ENCODE results near the gene THSD7B.
A peak's percentile ranks its signal among the peaks of the same experiment; 100 is the strongest.
"Not testable (repeated sequence)": the region's sequence is repeated elsewhere in the genome, so short reads cannot be mapped to it uniquely, and the experiment has no call there.

Gene THSD7B

DNA sequence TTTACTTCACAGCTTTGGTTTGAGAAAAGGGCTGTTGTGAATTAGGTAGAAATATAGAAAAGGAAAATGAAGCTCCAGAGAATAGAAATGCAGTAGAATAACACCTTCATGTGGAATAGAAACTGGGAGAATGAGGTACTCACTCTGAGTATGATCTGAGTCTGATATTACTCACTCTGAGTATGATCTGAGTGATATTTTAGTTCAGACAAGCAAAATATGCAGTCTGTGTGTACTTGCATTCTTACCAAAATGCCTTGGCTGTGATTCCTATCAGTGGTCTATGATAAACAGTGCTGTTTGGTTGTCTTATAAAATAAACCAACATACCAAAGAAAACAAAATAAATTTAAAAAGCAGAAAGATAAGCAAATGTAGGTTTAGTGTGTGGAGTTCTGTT, 487.6 kb downstream of the THSD7B start:
- peak; percentile 0 for DNase-seq (ENCODE audit: low spot score)

DNA sequence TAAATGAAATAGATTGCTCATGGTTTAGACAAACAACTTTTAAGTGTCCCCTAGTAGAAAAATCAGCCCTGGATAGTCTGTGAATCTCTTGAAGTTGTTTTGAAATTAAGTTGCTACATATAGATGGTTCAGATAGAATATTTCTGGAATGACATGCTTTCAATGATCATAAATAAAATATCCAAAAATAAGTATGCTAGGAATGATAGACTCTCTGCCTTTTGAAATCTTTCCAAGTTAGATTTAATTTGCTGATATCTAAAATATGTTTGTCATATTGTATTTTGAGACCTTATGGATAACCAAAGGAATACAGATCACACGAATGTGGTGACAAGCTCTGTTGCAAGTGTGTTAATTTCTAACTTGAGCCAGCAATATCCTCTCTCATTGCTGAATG, 488.7 kb downstream of the THSD7B start:
- DNase-seq (ENCODE audit: low spot score), result no peak

DNA sequence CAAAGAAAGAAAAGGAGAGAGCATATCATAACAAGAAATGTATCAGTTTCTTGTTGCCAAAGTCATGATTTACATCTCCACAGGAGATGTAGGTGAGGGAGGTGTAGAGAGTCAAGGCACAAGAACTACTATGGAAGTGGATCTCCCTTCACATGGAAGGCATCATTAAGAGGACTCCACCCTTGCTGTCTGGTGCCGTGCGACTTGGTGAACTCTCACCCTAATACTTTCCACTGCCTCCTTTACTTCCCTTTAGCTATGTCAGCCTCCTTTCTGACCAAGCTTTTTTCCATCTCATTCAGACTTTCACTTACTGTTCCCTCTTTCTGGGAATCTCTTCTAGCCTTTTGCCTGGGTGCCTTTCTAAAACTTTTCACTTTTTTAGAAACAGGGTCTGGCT, 490.0 kb downstream of the THSD7B start:
- no peak for DNase-seq (ENCODE audit: low spot score)

DNA sequence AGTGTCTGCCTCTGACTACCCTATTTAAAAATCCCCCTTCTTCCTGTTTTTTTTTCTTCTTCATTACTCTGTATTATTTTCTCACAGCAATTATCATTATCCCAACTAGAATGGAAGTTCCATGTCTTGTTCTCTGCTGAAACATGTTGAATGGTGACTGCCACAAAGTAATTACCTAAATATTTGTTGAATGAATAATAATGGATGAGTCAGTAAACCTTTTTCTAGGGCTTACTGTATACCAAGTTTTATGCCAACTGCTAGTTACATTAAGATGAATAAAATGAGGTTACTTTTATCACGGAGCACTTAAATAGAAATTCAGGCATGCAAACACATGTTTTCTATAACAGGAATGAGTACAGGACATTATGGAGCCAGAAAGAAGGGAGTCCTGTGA, 490.6 kb downstream of the THSD7B start:
- no peak for DNase-seq (ENCODE audit: low spot score)

DNA sequence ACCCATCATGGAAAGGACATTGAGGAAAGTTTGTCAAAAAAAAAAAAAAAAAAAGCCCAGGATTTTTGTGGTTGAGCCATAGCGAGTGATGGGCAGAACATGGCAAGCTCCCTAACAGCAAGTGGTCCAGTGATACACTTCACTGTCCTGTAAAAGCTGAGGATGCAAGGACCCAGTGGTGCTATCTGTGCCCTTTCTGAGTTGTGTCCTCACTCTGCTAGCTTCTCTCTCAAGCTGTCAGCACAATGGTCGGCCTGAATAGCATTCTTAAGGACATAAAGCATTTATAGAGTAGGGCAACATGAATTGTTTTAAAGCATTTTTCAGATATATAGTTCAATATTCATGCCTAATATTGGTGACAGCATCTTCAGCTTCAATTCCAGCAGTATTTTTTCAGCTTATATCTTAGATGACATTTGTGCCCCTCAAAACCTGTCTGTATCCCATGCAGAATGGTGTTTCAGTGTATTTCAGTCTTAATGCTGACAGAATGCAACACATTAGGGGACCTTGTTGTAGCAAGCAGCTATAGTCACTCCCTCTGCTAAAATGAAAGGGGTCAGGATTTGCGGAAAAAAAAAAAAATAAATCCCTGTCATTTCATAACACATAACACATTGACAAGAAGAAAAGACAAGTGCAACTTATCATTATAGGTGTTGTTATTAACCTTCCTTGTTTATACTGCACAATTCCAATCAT, 496.7 kb downstream of the THSD7B start:
- no peak for DNase-seq (ENCODE audit: low spot score)

DNA sequence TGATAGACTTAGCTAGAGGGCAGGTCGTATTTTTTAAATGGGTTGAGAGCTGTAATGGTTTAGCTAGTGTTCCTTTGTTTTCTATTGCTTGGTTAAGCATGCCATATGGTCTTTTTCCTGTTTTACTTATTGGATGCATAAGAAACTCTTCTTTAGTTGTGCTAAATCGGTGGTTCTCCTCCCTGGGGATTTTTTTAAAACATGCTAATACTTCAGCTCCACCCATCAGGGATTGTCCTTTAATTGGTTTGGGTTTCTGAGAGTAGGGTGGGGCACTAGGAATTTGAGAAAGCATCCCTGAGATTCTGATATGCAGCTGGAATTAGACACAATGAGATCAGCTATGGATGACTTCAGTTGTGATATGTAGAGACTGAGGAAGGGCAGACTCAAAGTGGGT, 497.2 kb downstream of the THSD7B start:
- no peak for DNase-seq (ENCODE audit: low spot score)

DNA sequence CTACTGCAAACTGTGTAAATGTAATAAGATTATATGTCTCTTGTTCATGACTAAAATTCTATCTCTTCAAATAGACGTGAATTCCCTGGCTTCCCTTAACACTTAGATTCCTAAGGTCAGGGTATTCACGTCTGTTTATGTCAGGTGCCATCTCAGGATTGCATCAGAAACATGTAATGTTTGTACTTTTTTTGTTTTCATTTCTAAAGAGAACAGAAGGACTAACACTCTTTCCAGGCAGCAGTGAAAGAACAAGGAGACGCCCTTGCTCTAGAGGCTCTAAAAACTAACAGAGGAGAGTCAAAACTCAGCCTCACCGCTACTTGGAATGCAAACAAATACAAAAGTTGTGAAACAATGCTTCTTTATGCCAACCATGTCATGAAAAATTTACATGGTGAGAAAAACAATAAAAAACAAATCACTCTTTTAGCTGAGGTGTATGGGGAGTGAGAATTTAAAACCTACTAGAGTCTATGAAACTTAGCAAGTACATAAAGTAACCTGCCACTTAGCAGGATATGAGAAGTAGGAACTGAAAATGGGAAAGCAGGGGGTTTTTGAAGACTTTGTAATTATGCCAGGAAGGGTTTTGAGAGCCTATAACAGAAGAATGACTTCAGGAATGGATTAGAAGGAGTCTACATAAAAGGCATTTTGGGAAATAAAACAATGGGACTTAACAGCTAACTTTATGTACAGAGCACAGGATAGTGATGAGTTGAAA, 522.7 kb downstream of the THSD7B start:
- DNase-seq (ENCODE audit: low spot score), result no peak

DNA sequence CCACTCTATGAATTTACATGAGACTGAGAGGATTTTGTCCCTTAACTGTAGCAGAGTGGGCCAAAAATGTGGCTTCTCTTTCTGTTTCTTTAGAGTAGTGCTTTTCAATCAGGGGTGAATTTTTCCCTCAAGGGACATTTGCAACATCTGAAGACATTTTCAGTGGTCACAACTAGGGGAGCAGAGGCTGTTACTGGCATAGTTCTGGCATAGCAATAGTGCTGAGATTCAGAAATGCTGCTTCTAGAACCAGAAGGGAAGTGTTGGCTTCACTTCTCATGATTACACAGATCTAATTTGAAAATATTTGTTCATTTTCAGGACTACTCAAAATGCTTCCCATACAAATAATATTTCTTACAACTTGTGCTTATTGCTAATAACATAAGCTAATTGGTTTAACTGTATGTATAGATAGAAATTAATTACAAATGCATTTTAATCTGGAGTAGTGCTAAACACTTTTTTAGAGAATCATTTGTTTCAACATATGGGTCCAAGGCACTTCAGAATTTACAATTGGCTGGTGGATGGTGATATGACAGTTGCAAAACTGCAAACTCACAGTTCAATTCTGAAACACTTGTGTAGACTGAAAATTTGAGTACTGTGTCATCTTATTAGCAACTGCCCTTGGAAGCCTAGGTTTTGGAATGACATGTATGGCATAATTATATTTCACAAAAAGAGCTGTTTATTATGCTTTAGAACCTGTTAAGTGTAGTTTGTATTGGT, 526.7 kb downstream of the THSD7B start:
- DNase-seq (ENCODE audit: low spot score), result no peak

DNA sequence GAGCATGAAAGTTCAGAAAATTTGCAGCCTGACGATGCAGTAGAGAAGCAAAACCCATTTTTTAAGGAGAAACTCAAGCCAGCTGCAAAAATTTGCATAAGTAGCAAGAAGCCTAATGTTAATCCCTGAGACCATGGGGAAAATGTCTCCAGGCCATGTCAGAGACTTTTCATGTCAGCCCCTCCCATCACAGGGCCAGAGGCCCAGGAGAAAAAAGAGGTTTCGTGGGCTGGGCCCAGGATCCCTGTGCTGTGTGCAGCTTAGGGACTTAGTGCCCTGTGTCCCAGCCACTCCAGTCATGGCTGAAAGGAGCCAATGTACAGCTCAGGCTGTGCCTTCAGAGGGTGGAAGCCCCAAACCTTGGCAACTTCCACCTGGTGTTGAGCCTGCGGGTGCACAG, 533.0 kb downstream of the THSD7B start:
- DNase-seq (ENCODE audit: low spot score), result no peak

DNA sequence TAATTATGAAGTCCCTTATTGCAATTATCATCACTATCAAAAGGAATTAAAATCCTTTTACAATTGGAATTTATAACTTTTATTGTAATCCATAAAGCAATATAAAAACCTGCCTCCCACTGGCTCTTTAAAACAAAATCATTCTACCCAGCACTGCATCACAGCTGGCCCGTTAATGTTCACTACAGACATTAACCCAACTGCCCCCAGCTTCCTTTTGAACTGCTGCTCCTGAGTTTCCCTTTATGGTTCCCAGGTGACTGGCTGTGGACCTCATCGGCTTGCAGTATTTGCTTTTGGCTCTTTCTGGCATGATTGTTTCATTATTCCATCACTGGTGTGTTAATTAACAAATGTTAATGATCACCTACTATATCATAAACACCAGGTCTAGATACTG, 535.6 kb downstream of the THSD7B start:
- DNase-seq (ENCODE audit: low spot score), result no peak

DNA sequence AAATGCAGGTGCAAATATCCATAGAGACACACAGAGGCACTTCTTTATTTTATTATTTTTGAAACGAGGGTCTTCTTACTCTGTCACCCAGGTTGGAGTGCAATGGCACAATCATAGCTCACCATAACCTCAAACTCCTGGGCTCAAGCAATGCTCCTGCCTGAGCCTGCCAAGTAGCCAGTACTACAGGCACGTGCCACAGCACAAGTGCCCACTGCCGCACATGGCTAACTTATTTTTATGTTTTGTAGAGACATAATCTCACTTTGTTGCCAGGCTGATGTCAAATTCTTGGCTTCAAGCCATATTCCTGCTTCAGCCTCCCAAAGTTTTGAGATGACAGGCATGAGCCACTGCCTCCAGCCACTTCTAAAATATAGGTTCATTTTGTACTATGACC, 537.6 kb downstream of the THSD7B start:
- no peak for DNase-seq (ENCODE audit: low spot score)

DNA sequence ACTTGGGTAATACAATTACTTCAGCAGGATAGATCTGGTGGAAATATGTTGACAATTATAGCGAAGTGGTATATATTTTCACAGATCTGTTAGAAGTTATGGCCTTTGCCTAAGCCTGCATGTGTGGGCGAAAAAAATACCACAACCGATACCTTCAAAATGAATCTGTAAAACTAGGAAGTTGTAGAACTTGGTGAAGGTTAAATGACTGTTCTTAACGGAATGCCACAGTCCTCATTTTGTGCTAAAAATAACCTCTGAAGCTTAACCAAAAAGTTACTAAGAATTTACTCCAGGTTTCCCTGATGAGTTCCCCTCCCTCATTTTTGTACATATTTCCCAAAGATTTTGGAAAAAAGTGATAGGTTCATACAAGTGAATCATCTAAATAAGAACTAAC, 550.7 kb downstream of the THSD7B start:
- DNase-seq (ENCODE audit: low spot score), result no peak

DNA sequence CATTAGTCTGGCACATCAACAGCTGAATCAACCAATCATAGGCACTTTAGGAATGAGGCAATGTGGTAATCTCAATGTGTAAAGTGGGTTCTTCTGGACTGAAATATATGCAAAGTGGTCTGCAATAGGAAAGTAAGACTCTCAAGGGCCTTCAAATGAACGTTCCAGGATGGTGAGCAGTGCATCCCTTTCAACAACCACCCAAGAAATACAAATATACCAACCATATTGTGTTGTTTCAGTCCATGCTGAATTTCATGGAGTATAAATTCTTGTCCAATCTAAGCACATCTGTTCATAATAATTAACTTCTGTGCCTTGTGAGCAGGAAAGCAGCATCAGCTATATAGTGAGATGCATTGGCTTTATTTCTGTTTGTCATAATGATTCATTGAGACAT, 556.2 kb downstream of the THSD7B start:
- no peak for DNase-seq (ENCODE audit: low spot score)

DNA sequence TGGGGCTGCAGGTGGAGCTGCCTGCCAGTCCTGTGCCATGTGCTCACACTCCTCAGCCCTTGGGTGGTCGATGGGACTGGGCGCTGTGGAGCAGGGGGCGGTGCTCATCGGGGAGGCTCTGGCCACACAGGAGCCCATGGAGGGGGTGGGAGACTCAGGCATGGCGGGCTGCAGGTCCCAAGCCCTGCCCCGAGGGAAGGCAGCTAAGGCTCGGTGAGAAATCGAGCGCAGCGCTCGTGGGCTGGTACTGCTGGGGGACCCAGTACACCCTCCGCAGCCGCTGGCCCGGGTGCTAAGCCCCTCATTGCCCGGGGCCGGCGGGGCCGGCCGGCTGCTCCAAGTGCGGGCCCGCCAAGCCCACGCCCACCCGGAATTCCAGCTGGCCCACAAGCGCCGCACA, 566.2 kb downstream of the THSD7B start:
- not testable (repeated sequence) for DNase-seq (ENCODE audit: low spot score)

DNA sequence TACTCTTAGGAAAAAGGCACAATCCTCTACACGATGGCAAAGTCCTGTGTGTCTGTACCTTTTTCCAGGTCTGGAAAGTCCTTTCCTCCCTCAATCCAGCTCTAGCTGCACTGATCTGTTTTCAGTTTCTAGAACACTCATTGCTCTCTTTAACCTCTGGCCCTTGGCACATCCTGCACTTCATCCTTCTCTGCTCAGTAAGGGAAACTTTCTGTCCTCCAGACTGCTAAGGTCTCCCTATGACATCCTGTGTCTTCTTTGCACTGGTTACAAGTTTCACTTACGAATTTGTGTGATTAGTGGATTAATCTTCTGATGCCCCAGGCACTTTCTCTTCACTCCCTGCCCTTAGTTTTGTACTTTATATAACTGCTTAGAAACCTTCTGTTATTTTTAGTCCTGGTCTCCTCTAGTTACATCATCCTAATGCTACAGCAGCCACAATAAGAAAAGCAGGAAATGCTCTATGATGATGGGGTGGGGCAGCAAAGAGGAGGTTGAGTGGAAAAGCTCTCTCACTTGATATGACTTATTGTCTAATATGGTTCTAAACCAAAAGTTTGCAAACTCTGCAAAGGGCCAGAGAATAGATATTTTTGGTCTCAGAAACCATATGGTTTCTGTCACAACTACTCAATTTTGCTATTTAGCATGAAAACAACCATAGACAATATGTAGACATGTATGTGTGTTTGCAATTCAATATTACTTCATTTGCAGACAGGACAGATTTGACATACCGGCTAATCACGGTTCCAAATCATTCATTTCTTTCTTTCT, 568.2 kb downstream of the THSD7B start:
- DNase-seq (ENCODE audit: low spot score), result no peak

DNA sequence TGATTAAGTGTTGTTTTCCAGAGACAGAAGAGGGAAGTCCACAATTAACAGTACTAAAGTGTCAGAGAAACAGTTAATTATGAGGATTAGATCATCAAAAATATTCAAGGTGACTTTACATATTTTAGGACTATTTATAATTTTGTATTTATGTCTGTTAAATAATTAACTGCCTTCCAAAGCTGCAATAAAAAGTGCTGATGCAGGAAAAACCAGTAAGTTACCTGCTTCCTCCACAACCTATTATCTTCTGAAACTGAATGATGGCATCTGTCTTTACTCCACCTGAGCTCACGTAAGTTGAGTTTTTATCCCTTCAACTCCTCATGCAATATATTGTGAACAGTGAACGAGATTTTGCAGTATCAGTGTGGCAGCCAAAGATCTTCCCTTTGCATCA, 570.7 kb downstream of the THSD7B start:
- DNase-seq (ENCODE audit: low spot score), result no peak

DNA sequence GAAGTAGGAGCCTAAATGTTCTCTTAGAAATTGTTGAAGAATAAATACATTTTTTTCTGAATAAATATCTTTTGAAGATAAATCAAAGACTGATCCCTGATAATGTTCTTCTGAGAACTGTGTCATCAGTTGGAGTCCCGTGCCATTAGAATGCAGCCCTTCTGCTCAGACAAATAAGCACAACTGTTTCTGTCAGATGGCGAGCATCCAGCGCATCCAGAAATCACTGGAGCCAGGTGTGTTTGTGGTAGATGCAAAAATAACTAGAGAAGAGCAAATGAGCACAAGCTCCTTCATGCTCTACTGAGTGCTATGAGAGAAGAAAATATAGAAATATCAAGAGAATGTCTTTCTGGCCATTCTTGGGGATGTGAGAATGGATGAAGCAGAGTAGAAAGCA, 573.7 kb downstream of the THSD7B start:
- no peak for DNase-seq (ENCODE audit: low spot score)

DNA sequence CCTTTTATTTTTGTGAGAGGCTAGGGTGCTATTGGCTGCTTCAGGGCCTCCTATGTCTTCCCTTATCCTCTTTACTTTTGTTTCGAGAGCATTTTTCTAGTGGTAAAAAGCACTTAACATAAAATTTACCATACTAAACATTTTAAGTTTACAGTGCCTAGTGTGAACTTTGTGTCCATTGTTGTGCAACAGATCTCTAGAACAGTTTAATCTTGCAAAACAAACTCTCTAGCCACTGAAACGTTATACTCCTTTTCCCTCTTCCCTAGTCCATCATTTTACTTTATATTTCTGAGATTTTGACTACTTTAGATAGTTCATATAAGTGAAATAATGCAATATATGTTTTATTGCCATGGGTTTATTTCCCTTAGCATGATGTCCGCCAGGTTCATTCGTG, 580.6 kb downstream of the THSD7B start:
- no peak for DNase-seq (ENCODE audit: low spot score)

DNA sequence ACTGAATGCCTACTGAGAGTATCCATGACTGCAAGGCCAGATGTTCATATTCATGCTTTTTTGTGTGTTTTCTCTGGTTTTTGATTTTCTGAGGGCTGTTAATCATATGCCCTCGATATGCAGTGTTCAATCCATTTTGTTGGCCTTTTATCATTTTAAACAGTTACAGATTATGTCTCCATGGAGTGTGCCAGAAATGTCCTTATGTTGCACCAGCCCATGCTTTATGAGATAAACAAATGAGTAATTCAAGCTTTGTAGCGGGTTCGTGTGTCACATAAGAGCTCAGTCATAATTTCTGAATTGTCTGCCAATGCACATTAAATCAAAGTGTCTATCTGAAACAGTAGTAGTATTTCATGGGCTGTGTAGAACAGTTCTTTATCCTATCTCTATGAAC, 583.0 kb downstream of the THSD7B start:
- no peak for DNase-seq (ENCODE audit: low spot score)

DNA sequence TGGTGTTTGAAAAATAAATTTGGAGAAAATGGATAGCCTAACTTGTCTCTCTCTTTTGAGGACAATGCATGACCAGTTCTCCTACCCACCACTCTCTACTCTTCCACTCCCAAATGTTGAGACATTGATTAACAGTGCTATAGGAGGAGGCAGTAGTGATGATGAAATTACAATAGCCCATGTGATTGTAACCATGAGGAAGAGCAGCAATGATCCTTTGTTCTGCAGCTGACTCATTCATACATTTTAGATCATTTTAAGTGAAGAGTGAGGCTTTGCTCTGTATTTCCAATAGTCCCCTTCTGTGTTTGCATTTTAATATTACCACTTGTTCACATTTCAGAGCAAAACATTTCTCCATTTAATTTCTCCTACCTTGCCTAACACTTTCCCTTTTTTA, 592.3 kb downstream of the THSD7B start:
- DNase-seq (ENCODE audit: low spot score), result no peak

DNA sequence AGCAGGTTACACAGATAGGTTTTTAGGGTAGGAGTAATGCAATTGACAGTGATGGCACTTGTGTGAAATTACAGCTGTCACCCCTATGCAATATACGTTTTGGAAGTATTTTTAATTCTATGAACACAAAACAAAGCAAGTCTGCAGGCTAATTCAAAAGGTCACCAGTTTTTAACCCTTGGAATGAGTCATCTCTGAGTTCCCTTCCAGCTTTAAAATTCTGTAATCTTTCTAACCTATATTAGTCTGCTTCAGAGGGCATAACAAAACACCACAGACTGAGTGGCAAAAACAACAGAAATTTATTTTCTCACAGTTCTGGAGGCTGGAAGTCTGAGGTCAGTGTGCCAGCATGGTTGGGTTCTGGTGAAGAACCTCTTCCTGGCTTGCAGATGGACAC, 602.0 kb downstream of the THSD7B start:
- DNase-seq (ENCODE audit: low spot score), result no peak

DNA sequence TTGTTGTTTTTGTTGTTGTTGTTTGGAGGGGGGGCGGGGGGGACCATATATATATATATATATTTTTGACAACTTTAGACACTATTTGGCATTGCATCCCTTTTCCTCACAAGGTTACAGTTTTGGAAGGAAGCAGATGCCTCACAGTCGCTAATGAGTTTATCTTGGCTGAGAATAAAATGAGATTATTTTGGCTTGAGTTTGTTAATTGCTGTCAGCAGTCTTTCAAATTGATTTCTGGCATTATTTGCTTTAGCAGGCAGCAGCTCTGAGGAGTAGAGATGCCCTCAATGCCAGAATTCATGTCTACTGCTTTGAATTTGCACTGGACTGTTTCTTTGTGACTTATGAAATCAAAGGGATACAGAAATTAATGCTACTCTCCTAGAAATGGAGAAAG, 603.8 kb downstream of the THSD7B start:
- DNase-seq (ENCODE audit: low spot score), result no peak

DNA sequence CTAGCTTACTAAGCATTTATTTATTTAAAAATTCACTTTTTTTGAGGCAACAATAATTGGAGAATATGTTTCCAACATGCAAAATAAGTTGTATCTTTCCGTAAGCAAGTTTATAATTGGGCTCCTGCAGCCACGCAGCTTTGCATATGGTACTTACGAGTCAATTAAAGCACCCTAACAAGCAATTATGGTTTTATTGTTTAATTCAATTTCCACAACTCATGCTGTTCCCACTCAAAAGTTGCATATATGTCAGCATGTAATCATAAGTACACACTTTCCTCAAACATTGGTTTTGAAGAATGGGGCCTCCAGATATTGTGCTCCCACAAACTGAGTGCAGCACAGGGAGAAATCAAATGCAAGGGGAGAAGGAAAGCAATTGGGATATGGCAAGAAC, 613.8 kb downstream of the THSD7B start:
- no peak for DNase-seq (ENCODE audit: low spot score)
